GM23338 (cell line): ENCODE results near the gene PPP1R9B. TPM values are rescaled to one million over a fixed set of nuclear protein-coding genes. Genes with fewer than 3 reads are reported as not detected.

Source experiments
- ATAC-seq: fragments of 200-7000 bp; cut with Tn5 transposase; 3 replicates; pipeline ENCODE4 v1.9.1; 2020
- DNase-seq: peaks from one replicate; pipeline ENCODE4 v3.0.0-alpha.2; 2015; ENCODE audit warnings: low spot score
- H2AFZ ChIP-seq: fragments of 200-600 bp; sonication (generic); 2 replicates; pipeline ENCODE4 v1.8.0; 2016; ENCODE audit warnings: antibody characterized with exemption, mild to moderate bottlenecking, moderate library complexity
- H3F3A ChIP-seq: fragments of 200-600 bp; sonication (generic); replicated peaks from 2 replicates; pipeline ENCODE4 v1.8.0; 2017; ENCODE audit warnings: antibody characterized with exemption, mixed run types, low read depth
- H3K27ac ChIP-seq: fragments of 200-600 bp; sonication (generic); 2 replicates; pipeline ENCODE4 v1.6.1; 2016; ENCODE audit warnings: low read depth
- H3K27me3 ChIP-seq: fragments of 200-600 bp; sonication (generic); 2 replicates; pipeline ENCODE4 v1.8.0; 2016; ENCODE audit warnings: mild to moderate bottlenecking, mixed run types, moderate library complexity; ENCODE audit not compliant: insufficient read depth
- H3K36me3 ChIP-seq: fragments of 200-600 bp; sonication (generic); 2 replicates; pipeline ENCODE4 v1.8.0; 2016; ENCODE audit warnings: mild to moderate bottlenecking; ENCODE audit not compliant: insufficient read depth
- H3K4me1 ChIP-seq: fragments of 200-600 bp; sonication (generic); 2 replicates; pipeline ENCODE4 v1.8.0; 2016; ENCODE audit warnings: mild to moderate bottlenecking, moderate library complexity; ENCODE audit not compliant: insufficient read depth
- H3K4me2 ChIP-seq: fragments of 200-600 bp; sonication (generic); 2 replicates; pipeline ENCODE4 v1.7.1; 2017; ENCODE audit warnings: mixed run types
- H3K4me3 ChIP-seq: fragments of 200-600 bp; sonication (generic); 2 replicates; pipeline ENCODE4 v1.6.1; 2016; ENCODE audit warnings: mixed run types
- H3K79me2 ChIP-seq: fragments of 200-600 bp; sonication (generic); replicated peaks from 2 replicates; pipeline ENCODE4 v1.8.0; 2017; ENCODE audit warnings: mild to moderate bottlenecking; ENCODE audit not compliant: insufficient read depth
- H3K9me2 ChIP-seq: fragments of 200-600 bp; sonication (generic); 2 replicates; pipeline ENCODE4 v1.8.0; 2017; ENCODE audit not compliant: insufficient read depth
- H4K20me1 ChIP-seq: fragments of 200-600 bp; sonication (generic); replicated peaks from 2 replicates; pipeline ENCODE4 v1.8.0; 2017; ENCODE audit warnings: mild to moderate bottlenecking; ENCODE audit not compliant: insufficient read depth
- H3K27ac Mint-ChIP-seq: 2 replicates; pipeline ENCODE4 v1.8.0; 2020; ENCODE audit warnings: inconsistent platforms, mild to moderate bottlenecking, moderate library complexity, mixed read lengths
- H3K27me3 Mint-ChIP-seq: 3 replicates; pipeline ENCODE4 v1.8.0; 2022; ENCODE audit warnings: low read depth, mild to moderate bottlenecking, moderate library complexity, mixed read lengths, inconsistent platforms; ENCODE audit not compliant: insufficient read depth, poor library complexity
- H3K36me3 Mint-ChIP-seq: 3 replicates; pipeline ENCODE4 v1.8.0; 2021; ENCODE audit warnings: low read depth, mild to moderate bottlenecking, inconsistent platforms, moderate library complexity, mixed read lengths
- H3K4me1 Mint-ChIP-seq: 3 replicates; pipeline ENCODE4 v1.8.0; 2020; ENCODE audit warnings: mild to moderate bottlenecking, inconsistent platforms, mixed read lengths
- H3K4me3 Mint-ChIP-seq: 3 replicates; pipeline ENCODE4 v1.8.0; 2021; ENCODE audit warnings: moderate library complexity, mild to moderate bottlenecking, inconsistent platforms, mixed read lengths
- H3K9me3 Mint-ChIP-seq: 3 replicates; pipeline ENCODE4 v1.8.0; 2020; ENCODE audit warnings: moderate library complexity, mild to moderate bottlenecking, inconsistent platforms, mixed read lengths
- CREB1 ChIP-seq: fragments of 250-450 bp; sonication (Bioruptor Pico); IDR thresholded peaks from 2 replicates; pipeline ENCODE4 v1.5.0; 2020; ENCODE audit warnings: low read depth, mild to moderate bottlenecking, moderate library complexity
- CTCF ChIP-seq, 2 experiments: fragments of 200-600 bp in 1 of 2; sonication (generic) in 1 of 2; conservative IDR thresholded peaks; 2 replicates each; pipeline versions ENCODE4 v1.5.1 to v1.6.1; 2016 to 2017; ENCODE audit warnings: antibody characterized with exemption in 2 of 2, low read depth in 2 of 2, mild to moderate bottlenecking in 2 of 2, moderate library complexity in 1 of 2
- ETS1 ChIP-seq: IDR thresholded peaks from 2 replicates; pipeline ENCODE4 v1.6.1; 2016; ENCODE audit warnings: antibody characterized with exemption
- EZH2 ChIP-seq: fragments of 200-600 bp; sonication (generic); IDR thresholded peaks from one replicate; pipeline ENCODE4 v1.8.0; 2017; ENCODE audit warnings: antibody characterized with exemption, mild to moderate bottlenecking, low read depth; ENCODE audit not compliant: unreplicated experiment
- EZH2phosphoT487 ChIP-seq: fragments of 200-600 bp; sonication (generic); IDR thresholded peaks from one replicate; pipeline ENCODE4 v1.8.1; 2018; ENCODE audit warnings: antibody characterized with exemption; ENCODE audit not compliant: unreplicated experiment
- JUNB ChIP-seq: IDR thresholded peaks from one replicate; pipeline ENCODE4 v1.6.1; 2016; ENCODE audit warnings: antibody characterized with exemption; ENCODE audit not compliant: unreplicated experiment
- NANOG ChIP-seq: IDR thresholded peaks from 2 replicates; pipeline ENCODE4 v1.6.1; 2016; ENCODE audit warnings: antibody characterized with exemption, borderline replicate concordance
- POLR2AphosphoS5 ChIP-seq: IDR thresholded peaks from 2 replicates; pipeline ENCODE4 v1.6.1; 2016; ENCODE audit warnings: antibody characterized with exemption, low read depth
- REST ChIP-seq: IDR thresholded peaks from one replicate; pipeline ENCODE4 v1.6.1; 2018; ENCODE audit warnings: antibody characterized with exemption; ENCODE audit not compliant: unreplicated experiment
- STAT1 ChIP-seq: IDR thresholded peaks from one replicate; pipeline ENCODE4 v1.6.1; 2016; ENCODE audit warnings: antibody characterized with exemption; ENCODE audit not compliant: unreplicated experiment
- ZNF114 ChIP-seq: fragments of 250-450 bp; sonication (Bioruptor Pico); IDR thresholded peaks from 2 replicates; pipeline ENCODE4 v1.5.0; 2020; ENCODE audit warnings: mild to moderate bottlenecking, moderate library complexity
- ZNF331 ChIP-seq: fragments of 250-450 bp; sonication (Bioruptor Pico); IDR thresholded peaks from 2 replicates; pipeline ENCODE4 v1.5.0; 2020; ENCODE audit warnings: low read depth, mild to moderate bottlenecking, moderate library complexity
- ZNF462 ChIP-seq: fragments of 250-450 bp; sonication (Bioruptor Pico); IDR thresholded peaks from 2 replicates; pipeline ENCODE4 v1.5.0; 2020; ENCODE audit warnings: mild to moderate bottlenecking, moderate library complexity
- polyA plus RNA-seq: library from polyadenylated mRNA; unstranded; fragments of >200 nt; fragmentation: Nextera tagmentation; extraction: Ambion mirVana; gene quantifications from 2 replicates; pipeline ENCODE4 v1.2.1, GENCODE V29; 2016
- total RNA-seq: library from RNA; depleted of rRNA; stranded (reverse); fragments of >200 nt; shearing (Covaris generic); gene quantifications from 2 replicates; pipeline ENCODE4 v1.2.3, GENCODE V29; 2014

Gene PPP1R9B
- total and polyA plus RNA-seq, 2 experiments from 2014 or later: 2.1 to 10.5 TPM

GRCh38 chr17:50182783-50183420 lies 32.4 kb upstream of the PPP1R9B start:
- H2AFZ ChIP-seq: no peak overlapping the region
- Mint-ChIP-seq H3K27ac (no peak overlapping the region), H3K9me3 (no peaks in the 10 kb centered on the region), H3K27me3 (peaks cover 23% of the 10 kb centered on the region), H3K4me1 (peaks cover 41% of the 10 kb centered on the region), H3K4me3 (no peak overlapping the region), H3K36me3 (peaks cover 18% of the 10 kb centered on the region)
- no peak overlapping the region for H3K27ac ChIP-seq
- H3K27me3 ChIP-seq: no peaks in the 10 kb centered on the region
- no peaks in the 10 kb centered on the region for H3K9me2 ChIP-seq
- no peak overlapping the region for H3K4me2 ChIP-seq
- no peak for ATAC-seq
- H3K36me3 ChIP-seq: no peaks in the 10 kb centered on the region
- TF ChIP-seq CTCF (conservative IDR thresholded peaks at IDR 0.05; ENCODE audit: low read depth in 2 of 2): no peak
- no peak for TF ChIP-seq NANOG
- TF ChIP-seq STAT1: no peak
- no peak for TF ChIP-seq ZNF114 (CRISPR knock-in tag)
- TF ChIP-seq JUNB: no peak
- TF ChIP-seq REST: no peak
- TF ChIP-seq ETS1: no peak
- TF ChIP-seq POLR2AphosphoS5: no peak
- no peak for TF ChIP-seq EZH2
- TF ChIP-seq EZH2phosphoT487: no peak
- TF ChIP-seq ZNF462 (CRISPR knock-in tag): no peak
- no peak for TF ChIP-seq ZNF331 (CRISPR knock-in tag)
- TF ChIP-seq CREB1: no peak
- no peaks in the 10 kb centered on the region for H3K79me2 ChIP-seq
- H3K4me1 ChIP-seq: peaks cover 33% of the 10 kb centered on the region
- no peaks in the 10 kb centered on the region for H4K20me1 ChIP-seq
- 0 out of 2 replicates have a peak, but pooled peaks cover 5% of the 10 kb centered on the region for H3F3A ChIP-seq
- H3K4me3 ChIP-seq: no peak overlapping the region
- no peak for DNase-seq
